Upper lobe of right lung (tissue), 1 donor: ENCODE results near the gene DNAJC10. TPM values are rescaled to one million over a fixed set of nuclear protein-coding genes. Genes with fewer than 3 reads are reported as not detected.
"Not testable (repeated sequence)": the region's sequence is repeated elsewhere in the genome, so short reads cannot be mapped to it uniquely, and the experiment has no call there.

Source experiments
- ATAC-seq: fragments of 200-7000 bp; cut with Tn5 transposase; one replicate; pipeline ENCODE4 v1.9.1; 2020; ENCODE audit warnings: mild to moderate bottlenecking, moderate library complexity
- DNase-seq: peaks from one replicate; pipeline ENCODE4 v3.0.0-alpha.2; 2020
- H3K27ac ChIP-seq: fragments of 200-600 bp; one replicate; pipeline ENCODE4 v1.8.0; 2022
- H3K27me3 ChIP-seq: fragments of 200-600 bp; one replicate; pipeline ENCODE4 v1.8.0; 2022; ENCODE audit warnings: mild to moderate bottlenecking
- H3K36me3 ChIP-seq: fragments of 200-600 bp; one replicate; pipeline ENCODE4 v1.8.0; 2022
- H3K4me1 ChIP-seq: fragments of 200-600 bp; one replicate; pipeline ENCODE4 v1.8.0; 2022
- H3K4me3 ChIP-seq: fragments of 200-600 bp; one replicate; pipeline ENCODE4 v1.8.0; 2022; ENCODE audit warnings: mild to moderate bottlenecking
- H3K9me3 ChIP-seq: fragments of 200-600 bp; one replicate; pipeline ENCODE4 v1.8.0; 2022
- intact Hi-C: fragments of 100-400 bp; cut with DNase I; formaldehyde crosslinking; loops from one replicate; pipeline ENCODE4 v1.11.0; 2022
- total RNA-seq: library from RNA; stranded (reverse); fragmentation: NEBNext Ultra II Directional; extraction: Animal tissue kit (Norgen Biotek cat#: 25700); gene quantifications from one replicate; pipeline ENCODE4 v1.2.1, GENCODE V29; 2021
- TF ChIP-seq, protein P1 (sequence below): fragments of 200-600 bp; IDR thresholded peaks from one replicate; pipeline ENCODE4 v1.8.0; 2022; ENCODE audit warnings: antibody characterized with exemption
- donor health status: DM: no; HTN: yes; CAD: no; lungs with severe emphysema.

DNAJC10 gene
- total RNA-seq, 1 donor from 2014 or later, result 79.9 TPM

DNA sequence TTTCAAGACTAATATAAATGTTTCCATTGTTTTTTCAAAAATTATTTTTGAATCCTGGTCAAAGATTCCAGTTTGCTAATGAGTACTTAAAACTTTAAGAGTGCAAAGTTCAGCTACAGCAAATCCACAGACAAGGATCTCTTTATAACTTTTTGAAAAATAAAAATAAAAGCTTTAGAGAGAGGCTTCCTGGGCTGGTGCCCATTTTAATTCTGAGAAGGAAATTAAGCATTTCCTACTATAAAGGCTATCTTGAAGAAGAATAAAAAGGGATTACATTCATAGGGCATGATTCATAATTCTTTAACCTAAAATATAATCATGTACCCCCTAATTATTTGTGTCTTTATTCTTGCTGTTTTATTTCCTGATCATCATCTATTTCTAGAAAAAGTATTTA lies 38.2 kb downstream of the DNAJC10 start:
- Histone ChIP-seq H3K4me3 (no peak overlapping the region), H3K27me3 (no peaks in the 10 kb centered on the region), H3K27ac (no peak overlapping the region), H3K9me3 (no peaks in the 10 kb centered on the region), H3K36me3 (peaks cover 83% of the 10 kb centered on the region), H3K4me1 (no peaks in the 10 kb centered on the region)
- no peak for DNase-seq
- intact Hi-C loops, result no loop called here
- ATAC-seq, result no peak
- TF ChIP-seq, protein P1, sequence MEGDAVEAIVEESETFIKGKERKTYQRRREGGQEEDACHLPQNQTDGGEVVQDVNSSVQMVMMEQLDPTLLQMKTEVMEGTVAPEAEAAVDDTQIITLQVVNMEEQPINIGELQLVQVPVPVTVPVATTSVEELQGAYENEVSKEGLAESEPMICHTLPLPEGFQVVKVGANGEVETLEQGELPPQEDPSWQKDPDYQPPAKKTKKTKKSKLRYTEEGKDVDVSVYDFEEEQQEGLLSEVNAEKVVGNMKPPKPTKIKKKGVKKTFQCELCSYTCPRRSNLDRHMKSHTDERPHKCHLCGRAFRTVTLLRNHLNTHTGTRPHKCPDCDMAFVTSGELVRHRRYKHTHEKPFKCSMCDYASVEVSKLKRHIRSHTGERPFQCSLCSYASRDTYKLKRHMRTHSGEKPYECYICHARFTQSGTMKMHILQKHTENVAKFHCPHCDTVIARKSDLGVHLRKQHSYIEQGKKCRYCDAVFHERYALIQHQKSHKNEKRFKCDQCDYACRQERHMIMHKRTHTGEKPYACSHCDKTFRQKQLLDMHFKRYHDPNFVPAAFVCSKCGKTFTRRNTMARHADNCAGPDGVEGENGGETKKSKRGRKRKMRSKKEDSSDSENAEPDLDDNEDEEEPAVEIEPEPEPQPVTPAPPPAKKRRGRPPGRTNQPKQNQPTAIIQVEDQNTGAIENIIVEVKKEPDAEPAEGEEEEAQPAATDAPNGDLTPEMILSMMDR, result no peak

DNA sequence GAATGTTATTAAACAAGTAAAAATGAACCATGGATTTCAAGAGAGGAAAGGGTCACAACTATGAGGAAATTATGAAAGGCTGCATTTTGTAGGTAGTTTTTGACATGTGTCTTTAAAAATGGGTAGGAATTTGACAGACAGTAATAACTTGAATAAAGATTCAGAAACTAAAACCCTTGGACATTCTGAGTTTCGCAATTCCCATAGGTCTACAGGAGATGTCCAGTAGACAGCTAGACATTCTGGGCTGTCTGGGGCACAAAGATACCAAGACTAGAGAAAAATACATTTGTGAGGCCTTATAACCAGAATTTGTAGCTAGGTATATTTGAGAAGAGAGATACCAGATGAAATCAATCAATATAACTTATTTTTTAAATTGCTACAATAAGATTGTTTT lies 42.3 kb downstream of the DNAJC10 start:
- Histone ChIP-seq H3K4me1 (no peaks in the 10 kb centered on the region), H3K9me3 (no peaks in the 10 kb centered on the region), H3K4me3 (no peak overlapping the region), H3K27me3 (no peaks in the 10 kb centered on the region), H3K27ac (no peak overlapping the region), H3K36me3 (peaks cover 90% of the 10 kb centered on the region)
- no peak for DNase-seq
- ATAC-seq, result no peak
- TF ChIP-seq, protein P1, result no peak
- intact Hi-C loops, result no loop called here

DNA sequence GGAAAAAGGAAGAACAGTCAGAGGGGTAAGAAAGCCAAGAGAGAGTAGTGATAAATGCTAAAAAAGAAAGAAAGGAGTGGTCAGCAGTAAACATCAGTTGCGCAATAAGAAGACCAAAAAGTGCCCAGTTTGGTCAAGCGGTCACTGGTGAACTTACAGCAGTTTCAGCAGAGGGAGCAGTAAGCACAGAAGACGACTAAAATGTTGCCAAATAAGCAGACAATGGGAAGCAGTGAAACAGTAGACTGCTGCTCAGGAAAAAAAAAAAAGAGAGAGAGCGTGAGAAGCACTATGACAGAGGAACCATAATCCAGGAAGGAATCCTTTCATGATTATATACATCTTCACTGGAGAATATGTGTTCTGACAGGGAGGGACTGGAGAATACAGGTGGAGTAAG lies 45.8 kb downstream of the DNAJC10 start:
- ATAC-seq (peak; percentile 23), DNase-seq (no peak)
- H3K27me3 ChIP-seq, result no peaks in the 10 kb centered on the region
- H3K27ac ChIP-seq, result no peak overlapping the region
- peaks cover 72% of the 10 kb centered on the region for H3K36me3 ChIP-seq
- no peaks in the 10 kb centered on the region for H3K9me3 ChIP-seq
- intact Hi-C loops, result no loop called here
- TF ChIP-seq, protein P1, result peak; percentile 6
- H3K4me1 ChIP-seq, result no peaks in the 10 kb centered on the region
- no peak overlapping the region for H3K4me3 ChIP-seq

DNA sequence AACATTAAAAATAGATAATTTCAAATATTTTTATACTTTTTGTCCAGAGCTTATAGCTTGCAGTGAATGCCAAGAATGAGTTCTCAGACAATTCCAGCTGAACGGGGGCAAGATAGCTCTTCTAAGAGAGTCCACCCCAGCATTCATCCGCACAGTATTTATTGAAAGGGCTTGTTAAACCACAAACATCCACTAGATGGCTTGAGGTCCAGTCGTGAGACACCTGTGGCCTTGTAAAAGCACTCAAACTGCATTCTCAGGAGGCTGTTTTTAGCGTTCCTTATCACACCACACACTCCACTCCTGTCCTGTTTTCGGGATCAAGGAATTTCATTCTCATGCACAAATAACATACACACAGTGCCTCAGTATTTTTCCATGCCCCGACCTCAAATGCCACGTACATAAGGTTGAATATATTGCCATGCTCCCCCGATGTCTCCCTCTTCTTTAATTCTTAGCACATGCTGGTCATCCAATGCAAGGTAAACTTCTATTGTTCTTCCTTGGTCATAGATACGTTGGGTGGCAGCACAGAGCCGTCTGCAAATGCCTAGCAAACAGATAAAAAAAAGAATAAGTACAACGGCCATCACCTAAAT lies 47.4 kb downstream of the DNAJC10 start:
- no peak overlapping the region for H3K27ac ChIP-seq
- H3K4me3 ChIP-seq, result no peak overlapping the region
- no peaks in the 10 kb centered on the region for H3K27me3 ChIP-seq
- TF ChIP-seq, protein P1, result peak; percentile 57
- H3K36me3 ChIP-seq, result peaks cover 64% of the 10 kb centered on the region
- intact Hi-C loops, result no loop called here
- no peaks in the 10 kb centered on the region for H3K4me1 ChIP-seq
- ATAC-seq (peak; percentile 62), DNase-seq (no peak)
- H3K9me3 ChIP-seq, result no peaks in the 10 kb centered on the region

DNA sequence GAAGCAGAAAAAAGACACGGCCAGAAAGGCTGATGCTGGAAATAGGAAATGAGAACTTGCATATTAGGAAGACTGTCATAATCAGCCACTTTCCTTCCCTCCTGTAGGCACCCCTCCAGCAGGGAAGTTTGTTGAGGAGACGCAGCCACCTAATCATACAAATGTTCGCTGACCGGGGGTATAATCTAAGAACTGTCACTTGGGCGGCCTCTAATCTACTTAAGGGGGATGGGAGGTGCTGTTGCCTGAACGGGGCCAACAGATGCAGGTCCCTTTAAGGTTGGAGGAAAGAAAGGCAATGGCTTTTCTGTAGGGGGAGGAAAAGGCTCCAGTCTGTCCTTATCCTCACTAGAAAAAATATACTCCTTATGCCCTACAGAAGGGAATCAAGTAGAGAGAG lies 50.6 kb downstream of the DNAJC10 start:
- H3K27me3 ChIP-seq, result no peaks in the 10 kb centered on the region
- no peaks in the 10 kb centered on the region for H3K9me3 ChIP-seq
- intact Hi-C loops, result no loop called here
- TF ChIP-seq, protein P1, result no peak
- no peaks in the 10 kb centered on the region for H3K4me1 ChIP-seq
- H3K4me3 ChIP-seq, result no peak overlapping the region
- DNase-seq, result no peak
- ATAC-seq, result no peak
- peaks cover 37% of the 10 kb centered on the region for H3K36me3 ChIP-seq
- no peak overlapping the region for H3K27ac ChIP-seq

DNA sequence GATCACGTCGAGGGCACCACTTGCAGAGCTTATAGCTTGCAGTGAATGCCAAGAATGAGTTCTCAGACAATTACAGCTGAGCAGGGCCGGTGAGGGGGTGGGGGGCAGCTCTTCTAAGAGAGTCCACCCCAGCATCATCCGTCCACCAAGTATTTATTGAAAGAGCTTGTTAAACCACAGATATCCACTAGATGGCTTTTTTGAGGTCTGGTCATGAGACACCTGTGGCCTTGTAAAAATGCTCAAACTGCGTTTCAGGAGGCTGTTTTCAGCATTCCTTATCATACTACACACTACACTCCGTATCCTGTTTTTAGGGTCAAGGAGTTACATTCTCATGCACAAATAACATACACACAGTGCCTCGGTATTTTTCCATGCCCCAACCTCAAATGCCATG lies 51.5 kb downstream of the DNAJC10 start:
- TF ChIP-seq, protein P1, result peak; percentile 27
- H3K27ac ChIP-seq, result no peak overlapping the region
- peaks cover 33% of the 10 kb centered on the region for H3K36me3 ChIP-seq
- H3K4me1 ChIP-seq, result no peaks in the 10 kb centered on the region
- no peaks in the 10 kb centered on the region for H3K27me3 ChIP-seq
- no peak for ATAC-seq
- no peak overlapping the region for H3K4me3 ChIP-seq
- no peaks in the 10 kb centered on the region for H3K9me3 ChIP-seq
- no peak for DNase-seq
- intact Hi-C loops, result no loop called here

DNA sequence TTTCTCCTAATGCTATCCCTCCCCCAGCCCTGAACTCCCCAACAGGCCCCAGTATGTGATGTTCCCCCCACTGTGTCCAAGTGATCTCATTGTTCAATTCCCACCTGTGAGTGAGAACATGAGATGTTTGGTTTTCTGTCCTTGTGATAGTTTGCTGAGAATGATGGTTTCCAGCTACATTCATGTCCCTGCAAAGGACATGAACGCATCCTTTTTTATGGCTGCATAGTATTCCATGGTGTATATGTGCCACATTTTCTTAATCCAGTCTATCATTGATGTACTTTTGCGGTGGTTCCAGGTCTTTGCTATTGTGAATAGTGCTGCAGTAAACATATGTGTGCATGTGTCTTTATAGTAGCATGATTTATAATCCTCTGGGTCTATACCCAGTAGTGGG lies 52.9 kb downstream of the DNAJC10 start:
- intact Hi-C loops, H3K27ac ChIP-seq, H3K9me3 ChIP-seq, H3K27me3 ChIP-seq, H3K4me3 ChIP-seq, H3K4me1 ChIP-seq, ATAC-seq, DNase-seq: not testable (repeated sequence)
- H3K36me3 ChIP-seq, result peaks cover 19% of the 10 kb centered on the region
